Mucosa of descending colon (tissue), 3 donors: Measurements from ENCODE around the gene PHYH. TPM values are rescaled to one million over a fixed set of nuclear protein-coding genes. Genes with fewer than 3 reads are reported as not detected.
"Not testable (repeated sequence)": the region's sequence is repeated elsewhere in the genome, so short reads cannot be mapped to it uniquely, and the experiment has no call there.

ENCODE experiments used
- ATAC-seq: fragments of 200-7000 bp; cut with Tn5 transposase; one replicate; pipeline ENCODE4 v1.9.1; 2020; ENCODE audit warnings: mild to moderate bottlenecking, moderate library complexity
- DNase-seq, 3 donors: peaks; one replicate each; pipeline ENCODE4 v3.0.0-alpha.2; 2020
- H3K36me3 ChIP-seq: fragments of 200-600 bp; one replicate; pipeline ENCODE4 v1.8.0; 2021; ENCODE audit warnings: low read depth, mild to moderate bottlenecking
- H3K4me1 ChIP-seq: fragments of 200-600 bp; one replicate; pipeline ENCODE4 v1.8.0; 2021; ENCODE audit warnings: low read depth, mild to moderate bottlenecking
- H3K4me3 ChIP-seq: fragments of 200-600 bp; one replicate; pipeline ENCODE4 v1.8.0; 2021; ENCODE audit warnings: mild to moderate bottlenecking
- H3K9me3 ChIP-seq: fragments of 200-600 bp; one replicate; pipeline ENCODE4 v1.8.0; 2021; ENCODE audit warnings: mild to moderate bottlenecking
- CTCF ChIP-seq: fragments of 200-600 bp; IDR thresholded peaks from one replicate; pipeline ENCODE4 v1.8.0; 2022; ENCODE audit warnings: antibody characterized with exemption, mild to moderate bottlenecking
- intact Hi-C, 2 donors: fragments of 100-400 bp; cut with DNase I in 1 of 2; cut with micrococcal nuclease in 1 of 2; formaldehyde crosslinking; loops; one replicate each; pipeline versions ENCODE4 v1.11.0 to v1.11.1; 2022; cut with DNase I, micrococcal nuclease
- total RNA-seq, 3 donors: library from RNA; stranded (reverse); fragmentation: NEBNext Ultra II Directional in 2 of 3; extraction: Animal tissue kit (Norgen Biotek cat#: 25700) in 2 of 3; gene quantifications; one replicate each; pipeline versions ENCODE4 v1.2.1 to v1.2.4, GENCODE V29; 2021 to 2023
- donor health status: DM: no; HTN: no; CAD: no; lungs with moderate emphysema.
- donor health status: DM: no; HTN: no; CAD: no.
- donor health status: DM: no; HTN: yes; CAD: no.

The PHYH gene
- total RNA-seq, 3 donors from 2014 or later, result 33.8 to 64.2 (median 53.6) TPM

GRCh38 chr10:13296476-13296875 lies 3.4 kb downstream of the PHYH start:
- intact Hi-C loops, result no loop called here
- DNase-seq (no peak), ATAC-seq (no peak)
- H3K36me3 ChIP-seq, result no peaks in the 10 kb centered on the region
- H3K4me3 ChIP-seq, result no peak overlapping the region
- no peak for TF ChIP-seq CTCF
- H3K9me3 ChIP-seq, result no peaks in the 10 kb centered on the region
- peaks cover 6% of the 10 kb centered on the region for H3K4me1 ChIP-seq

GRCh38 chr10:13294784-13295183 lies 5.1 kb downstream of the PHYH start:
- Histone ChIP-seq H3K4me1 (peaks cover 2% of the 10 kb centered on the region), H3K4me3 (no peak overlapping the region), H3K9me3 (no peaks in the 10 kb centered on the region), H3K36me3 (no peaks in the 10 kb centered on the region)
- no peak for DNase-seq
- intact Hi-C loops, result no loop called here
- no peak for TF ChIP-seq CTCF
- no peak for ATAC-seq

GRCh38 chr10:13291821-13292773 lies 7.8 kb downstream of the PHYH start:
- DNase-seq (no peak), ATAC-seq (no peak)
- intact Hi-C loops, result no loop called here
- Histone ChIP-seq H3K36me3 (no peaks in the 10 kb centered on the region), H3K4me1 (no peaks in the 10 kb centered on the region), H3K4me3 (no peak overlapping the region), H3K9me3 (no peaks in the 10 kb centered on the region)
- no peak for TF ChIP-seq CTCF

- no peak for ATAC-seq
- H3K36me3 ChIP-seq, result no peaks in the 10 kb centered on the region
- TF ChIP-seq CTCF, result no peak
- H3K4me1 ChIP-seq, result no peaks in the 10 kb centered on the region
- no peaks in the 10 kb centered on the region for H3K9me3 ChIP-seq
- DNase-seq, result no peak
- H3K4me3 ChIP-seq, result no peak overlapping the region
- intact Hi-C loops, result no loop called here
Observed at GRCh38 chr10:13291061-13291460, 8.8 kb downstream of the PHYH start.

- intact Hi-C loops, result no loop called here
- DNase-seq, result no peak
- no peak for TF ChIP-seq CTCF
- no peaks in the 10 kb centered on the region for H3K4me1 ChIP-seq
- no peak overlapping the region for H3K4me3 ChIP-seq
- no peaks in the 10 kb centered on the region for H3K9me3 ChIP-seq
- H3K36me3 ChIP-seq, result no peaks in the 10 kb centered on the region
- no peak for ATAC-seq
Observed at GRCh38 chr10:13284050-13284449, 15.8 kb downstream of the PHYH start.

- H3K36me3 ChIP-seq, DNase-seq, ATAC-seq, intact Hi-C loops, H3K4me1 ChIP-seq, H3K4me3 ChIP-seq, H3K9me3 ChIP-seq: not testable (repeated sequence)
Observed at GRCh38 chr10:13282348-13282747, 17.5 kb downstream of the PHYH start.
